HEK293T (cell line): Measurements from ENCODE around the gene CHTF18.

ENCODE experiments used
- CTCF ChIA-PET: fragments of 350-600 bp; formaldehyde crosslinking; extraction: SDS; loops from one replicate; lab custom pipeline; 2021; ENCODE audit warnings: antibody characterized with exemption, inconsistent platforms; lab: Yijun Ruan, JAX
- POLR2A ChIA-PET: fragments of 350-600 bp; formaldehyde crosslinking; extraction: SDS; loops from one replicate; lab custom pipeline; 2020; ENCODE audit warnings: antibody characterized with exemption, inconsistent platforms; lab: Yijun Ruan, JAX
- DNase-seq: peaks from one replicate; pipeline ENCODE4 v3.0.0; 2012; ENCODE audit warnings: mixed read lengths; ENCODE audit errors: extremely low spot score
- ARNT ChIP-seq: fragments of 450-650 bp; IDR thresholded peaks from 2 replicates; pipeline ENCODE4 v1.6.1; 2017; ENCODE audit warnings: mild to moderate bottlenecking
- BHLHE40 ChIP-seq: fragments of 450-650 bp; IDR thresholded peaks from 2 replicates; pipeline ENCODE4 v1.6.1; 2016; ENCODE audit warnings: mild to moderate bottlenecking, moderate library complexity, borderline replicate concordance
- CTBP1 ChIP-seq: fragments of 450-650 bp; IDR thresholded peaks from 2 replicates; pipeline ENCODE4 v1.6.1; 2016; ENCODE audit warnings: borderline replicate concordance
- ELF4 ChIP-seq: fragments of 450-650 bp; IDR thresholded peaks from 2 replicates; pipeline ENCODE4 v1.6.1; 2017; ENCODE audit warnings: antibody characterized with exemption
- FOXA1 ChIP-seq: fragments of 450-650 bp; IDR thresholded peaks from 2 replicates; pipeline ENCODE4 v1.6.1; 2016; ENCODE audit warnings: mild to moderate bottlenecking
- FOXK2 ChIP-seq: fragments of 450-650 bp; IDR thresholded peaks from 2 replicates; pipeline ENCODE4 v1.6.1; 2016; ENCODE audit warnings: mild to moderate bottlenecking
- FOXM1 ChIP-seq: fragments of 450-650 bp; IDR thresholded peaks from 2 replicates; pipeline ENCODE4 v1.6.1; 2017; ENCODE audit warnings: mild to moderate bottlenecking, borderline replicate concordance
- HDGF ChIP-seq: fragments of 450-650 bp; IDR thresholded peaks from 2 replicates; pipeline ENCODE4 v1.6.1; 2017; ENCODE audit warnings: antibody characterized with exemption, borderline replicate concordance
- L3MBTL2 ChIP-seq: fragments of 450-650 bp; conservative IDR thresholded peaks from 2 replicates; pipeline ENCODE4 v1.6.1; 2016; ENCODE audit warnings: mild to moderate bottlenecking
- LEF1 ChIP-seq: fragments of 450-650 bp; IDR thresholded peaks from 2 replicates; pipeline ENCODE4 v1.6.1; 2017; ENCODE audit warnings: mild to moderate bottlenecking, borderline replicate concordance
- NFRKB ChIP-seq: fragments of 450-650 bp; IDR thresholded peaks from 2 replicates; pipeline ENCODE4 v1.6.1; 2016; ENCODE audit warnings: mild to moderate bottlenecking, moderate library complexity
- PKNOX1 ChIP-seq: fragments of 450-650 bp; IDR thresholded peaks from 2 replicates; pipeline ENCODE4 v1.6.1; 2016
- SP1 ChIP-seq: fragments of 450-650 bp; IDR thresholded peaks from 2 replicates; pipeline ENCODE4 v1.6.1; 2017
- SUZ12 ChIP-seq: fragments of 450-650 bp; IDR thresholded peaks from 2 replicates; pipeline ENCODE4 v1.6.1; 2016; ENCODE audit warnings: mild to moderate bottlenecking
- TARDBP ChIP-seq: fragments of 450-650 bp; IDR thresholded peaks from 2 replicates; pipeline ENCODE4 v1.6.1; 2016
- ZNF384 ChIP-seq: fragments of 450-650 bp; IDR thresholded peaks from 2 replicates; pipeline ENCODE4 v1.6.1; 2016

The CHTF18 gene

GRCh38 chr16:790086-790485 lies 1.7 kb downstream of the CHTF18 start:
- POLR2A ChIA-PET = interaction anchor here (0.7 to 1.3 kb wide), 2 partner anchors 9 to 14 kb away, joined by 3 to 5 read pairs; no protein-coding TSS in a partner anchor
- CTCF ChIA-PET = no interaction called here
- DNase-seq = no peak
- TF ChIP-seq BHLHE40 = no peak
- TF ChIP-seq NFRKB = no peak
- TF ChIP-seq LEF1 = no peak
- no peak for TF ChIP-seq FOXM1
- no peak for TF ChIP-seq FOXA1
- no peak for TF ChIP-seq ELF4
- TF ChIP-seq FOXK2 = no peak
- no peak for TF ChIP-seq SP1
- no peak for TF ChIP-seq ZNF384
- no peak for TF ChIP-seq ARNT
- no peak for TF ChIP-seq CTBP1
- TF ChIP-seq PKNOX1 = no peak
- TF ChIP-seq SUZ12 = no peak
- TF ChIP-seq HDGF = no peak
- no peak for TF ChIP-seq TARDBP
- TF ChIP-seq L3MBTL2 = no peak

- POLR2A ChIA-PET = no interaction called here
- DNase-seq = no peak
- CTCF ChIA-PET = no interaction called here
- no peak for TF ChIP-seq HDGF
- no peak for TF ChIP-seq FOXA1
- no peak for TF ChIP-seq ELF4
- no peak for TF ChIP-seq FOXK2
- TF ChIP-seq CTBP1 = no peak
- no peak for TF ChIP-seq TARDBP
- TF ChIP-seq SUZ12 = no peak
- TF ChIP-seq SP1 = no peak
Observed at GRCh38 chr16:791131-791530, 2.7 kb downstream of the CHTF18 start.

GRCh38 chr16:792221-792995 lies 4.0 kb downstream of the CHTF18 start:
- ChIA-PET POLR2A (no interaction called here), CTCF (no interaction called here)
- TF ChIP-seq SP1 (no peak), ELF4 (no peak), FOXM1 (no peak), LEF1 (no peak), CTBP1 (no peak), NFRKB (no peak), PKNOX1 (no peak), FOXA1 (no peak), SUZ12 (no peak)
- DNase-seq = no peak

- POLR2A ChIA-PET = no interaction called here
- CTCF ChIA-PET = no interaction called here
- DNase-seq = no peak
- no peak for TF ChIP-seq HDGF
- TF ChIP-seq SP1 = no peak
- no peak for TF ChIP-seq FOXA1
- no peak for TF ChIP-seq FOXM1
- no peak for TF ChIP-seq L3MBTL2
- no peak for TF ChIP-seq PKNOX1
- no peak for TF ChIP-seq BHLHE40
- no peak for TF ChIP-seq ARNT
- no peak for TF ChIP-seq SUZ12
- TF ChIP-seq CTBP1 = no peak
- no peak for TF ChIP-seq FOXK2
- no peak for TF ChIP-seq NFRKB
- no peak for TF ChIP-seq ZNF384
- TF ChIP-seq LEF1 = no peak
- TF ChIP-seq TARDBP = no peak
- TF ChIP-seq ELF4 = no peak
Observed at GRCh38 chr16:793414-793813, 5.0 kb downstream of the CHTF18 start.

GRCh38 chr16:794091-794822 lies 5.8 kb downstream of the CHTF18 start:
- DNase-seq = no peak
- ChIA-PET POLR2A (interaction anchor here (1.7 kb wide), 1 partner anchor 10 kb away, joined by 5 read pairs; no protein-coding TSS in a partner anchor), CTCF (no interaction called here)
- no peak for TF ChIP-seq FOXM1
- no peak for TF ChIP-seq FOXA1
- no peak for TF ChIP-seq FOXK2
- TF ChIP-seq NFRKB = no peak
- TF ChIP-seq HDGF = no peak
- no peak for TF ChIP-seq SUZ12
- no peak for TF ChIP-seq CTBP1
- TF ChIP-seq SP1 = no peak
- TF ChIP-seq ARNT = no peak
- TF ChIP-seq ZNF384 = no peak
- no peak for TF ChIP-seq PKNOX1
